NK-92 (cell line): Measurements from ENCODE around the gene CDC42EP1.
"Not testable (repeated sequence)": the region's sequence is repeated elsewhere in the genome, so short reads cannot be mapped to it uniquely, and the experiment has no call there.

Experiments
- DNase-seq: peaks from one replicate; lab custom pipeline; 2025; ENCODE audit not compliant: unreplicated experiment; lab: John Stamatoyannopoulos, UW

Gene CDC42EP1

GRCh38 chr22:37533995-37534394 is 26.3 kb upstream of the CDC42EP1 start:
- DNase-seq = no peak

GRCh38 chr22:37534445-37534844 is 25.8 kb upstream of the CDC42EP1 start:
- DNase-seq = no peak

GRCh38 chr22:37535159-37535558 is 25.1 kb upstream of the CDC42EP1 start:
- DNase-seq = no peak

GRCh38 chr22:37538590-37539357 is 21.5 kb upstream of the CDC42EP1 start:
- no peak for DNase-seq

DNA sequence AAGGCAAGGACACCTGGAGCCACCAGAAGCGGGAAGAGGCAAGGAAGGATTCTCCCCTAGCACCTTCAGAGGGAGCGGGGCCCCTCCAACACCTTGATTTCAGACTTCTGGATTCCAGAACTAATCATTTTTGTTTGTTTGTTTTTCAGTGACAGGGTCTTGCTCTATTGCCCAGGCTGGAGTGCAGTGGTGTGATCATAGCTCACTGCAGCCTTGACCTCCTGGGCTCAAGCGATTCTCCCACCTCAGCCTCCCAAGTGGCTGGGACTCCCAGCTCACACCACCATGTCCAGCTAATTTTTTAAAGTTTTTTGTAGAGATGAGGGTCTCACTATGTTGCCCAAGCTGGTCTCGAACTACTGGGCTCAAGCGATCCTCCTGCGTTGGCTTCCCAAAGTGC is 20.5 kb upstream of the CDC42EP1 start:
- not testable (repeated sequence) for DNase-seq

- not testable (repeated sequence) for DNase-seq
Measured at GRCh38 chr22:37542416-37542815, 17.9 kb upstream of the CDC42EP1 start.

DNA sequence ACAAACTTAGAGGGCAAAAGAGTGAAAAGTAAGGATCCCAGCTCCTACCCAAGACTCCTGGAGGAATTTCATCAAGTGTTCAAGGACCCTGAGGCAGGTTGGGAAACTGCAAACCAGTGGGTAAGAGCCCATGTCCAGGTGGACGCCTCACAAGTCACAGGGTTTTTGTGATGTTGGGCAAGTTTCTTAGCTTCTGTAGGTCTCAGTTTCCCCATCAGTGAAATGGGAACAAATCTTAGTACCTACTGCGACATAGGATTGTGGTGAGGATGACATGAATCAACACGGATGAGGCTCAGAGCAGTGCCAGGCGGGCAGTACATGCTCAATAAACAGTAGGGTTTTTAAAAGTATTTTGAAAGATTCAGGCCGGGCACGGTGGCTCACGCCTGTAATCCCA is 17.3 kb upstream of the CDC42EP1 start:
- DNase-seq = no peak

- no peak for DNase-seq
Measured at GRCh38 chr22:37544955-37545702, 15.2 kb upstream of the CDC42EP1 start.

GRCh38 chr22:37545703-37546436 is 14.4 kb upstream of the CDC42EP1 start:
- no peak for DNase-seq

- DNase-seq = no peak
Measured at GRCh38 chr22:37546437-37547250, 13.6 kb upstream of the CDC42EP1 start.

DNA sequence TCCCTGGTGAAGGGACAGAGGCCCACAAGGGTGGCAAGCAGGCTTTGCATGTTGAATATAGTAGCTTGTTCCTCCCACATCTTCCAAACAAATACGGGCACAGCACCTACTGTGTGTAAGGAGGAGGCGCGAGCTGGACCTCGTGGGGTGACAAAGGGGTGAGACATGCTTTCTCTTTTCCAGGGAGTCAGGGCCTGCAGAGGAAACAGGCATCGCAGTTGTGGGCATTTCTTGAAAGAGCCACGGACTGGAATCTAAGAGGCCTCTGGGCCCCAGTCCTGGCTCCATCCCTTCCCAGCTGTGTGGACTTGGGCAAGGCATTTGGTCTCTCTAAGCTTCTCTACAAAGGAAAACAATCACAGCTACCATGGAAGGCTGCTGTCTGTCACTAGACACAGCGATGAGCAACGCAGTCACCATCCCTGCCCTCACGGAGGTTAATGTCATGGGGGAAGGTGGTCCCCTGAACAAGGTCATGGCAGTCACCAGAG is 13.0 kb upstream of the CDC42EP1 start:
- no peak for DNase-seq

GRCh38 chr22:37549704-37550059 is 10.6 kb upstream of the CDC42EP1 start:
- no peak for DNase-seq

GRCh38 chr22:37550921-37551320 is 9.4 kb upstream of the CDC42EP1 start:
- not testable (repeated sequence) for DNase-seq

DNA sequence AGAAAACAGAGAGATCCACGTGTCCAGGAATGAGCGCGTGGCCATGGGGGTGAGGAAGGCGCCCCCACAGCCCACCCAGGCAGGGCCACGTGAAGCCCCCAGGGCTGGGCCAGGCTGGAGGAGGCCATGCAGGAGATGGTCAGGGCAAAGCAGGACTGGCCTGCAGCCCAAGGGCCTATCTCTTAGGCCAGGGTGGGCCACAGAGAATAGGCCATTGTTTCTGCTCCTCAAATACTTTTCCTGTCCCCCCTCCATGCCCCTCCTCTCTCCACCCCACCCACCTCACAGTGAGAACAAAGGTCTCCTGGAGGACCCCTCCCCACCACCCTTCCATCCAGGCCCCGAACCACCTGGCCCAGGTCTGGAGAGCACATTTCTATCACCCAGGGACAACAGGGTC is 8.3 kb upstream of the CDC42EP1 start:
- no peak for DNase-seq

DNA sequence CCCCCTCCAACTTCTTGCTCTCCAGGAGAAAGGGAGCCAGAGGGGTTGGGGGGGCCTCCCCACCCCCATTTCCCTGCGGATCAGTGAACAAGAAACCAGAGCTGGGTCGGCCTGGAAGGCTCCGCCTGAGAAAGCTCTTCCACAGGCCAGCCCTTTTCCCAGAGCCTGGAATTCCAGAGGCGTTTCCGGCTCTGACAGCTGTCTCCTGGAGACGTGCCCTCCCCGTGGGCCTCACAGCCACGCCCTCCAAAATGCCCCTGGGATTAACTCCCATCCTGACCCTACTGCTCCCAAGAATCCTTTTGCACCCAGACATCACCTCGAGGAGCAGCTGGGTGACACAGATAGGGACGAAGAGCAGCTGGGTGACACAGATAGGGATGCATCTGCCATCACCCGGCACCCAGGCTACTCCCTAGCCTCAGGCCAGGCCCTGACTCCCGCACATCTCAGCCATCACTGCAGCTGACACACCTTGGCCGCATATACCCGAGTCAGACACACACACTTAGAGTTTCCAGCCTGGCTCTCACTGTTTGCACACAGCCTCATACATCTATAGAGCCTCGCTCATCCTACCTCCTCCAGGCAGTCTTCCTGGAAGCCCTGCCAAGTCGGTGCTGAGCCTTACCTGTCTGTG is 7.6 kb upstream of the CDC42EP1 start:
- no peak for DNase-seq

GRCh38 chr22:37553725-37554124 is 6.6 kb upstream of the CDC42EP1 start:
- DNase-seq = no peak

- no peak for DNase-seq
Measured at GRCh38 chr22:37555029-37555428, 5.3 kb upstream of the CDC42EP1 start.

GRCh38 chr22:37556710-37557109 is 3.6 kb upstream of the CDC42EP1 start:
- DNase-seq = no peak

- DNase-seq = no peak
Measured at GRCh38 chr22:37557321-37558001, 2.8 kb upstream of the CDC42EP1 start.

DNA sequence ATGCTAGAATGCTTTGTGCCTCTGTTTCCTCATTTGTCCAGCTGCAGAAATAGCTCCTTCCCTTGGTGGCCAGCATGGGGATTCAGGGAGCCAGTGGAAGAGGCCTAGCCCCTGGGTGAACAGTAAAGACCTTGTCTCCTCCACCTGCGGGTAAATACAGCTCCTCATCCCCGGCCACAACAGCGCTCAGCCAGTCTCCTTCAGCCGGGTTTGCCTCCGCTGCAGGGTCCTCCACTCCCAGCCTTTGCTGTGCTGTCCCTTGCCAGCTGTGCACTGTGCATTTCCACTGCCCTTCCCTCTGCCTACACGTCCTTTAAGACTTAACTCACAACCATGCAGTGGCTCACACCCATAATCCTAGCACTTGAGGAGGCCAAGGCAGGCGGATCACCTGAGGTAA is 1.5 kb upstream of the CDC42EP1 start:
- DNase-seq = no peak
